HG03103 (cell line): ENCODE results near the gene LAMP1.
"Not testable (repeated sequence)": the region's sequence is repeated elsewhere in the genome, so short reads cannot be mapped to it uniquely, and the experiment has no call there.

Experiments
- ATAC-seq: cut with Tn5 transposase; IDR thresholded peaks from one replicate; pipeline ENCODE4 v1.9.1; 2021; ENCODE audit warnings: low read depth; ENCODE audit not compliant: unreplicated experiment

The LAMP1 gene

GRCh38 chr13:113324398-113324797 is 27.4 kb downstream of the LAMP1 start:
- no peak for ATAC-seq

DNA sequence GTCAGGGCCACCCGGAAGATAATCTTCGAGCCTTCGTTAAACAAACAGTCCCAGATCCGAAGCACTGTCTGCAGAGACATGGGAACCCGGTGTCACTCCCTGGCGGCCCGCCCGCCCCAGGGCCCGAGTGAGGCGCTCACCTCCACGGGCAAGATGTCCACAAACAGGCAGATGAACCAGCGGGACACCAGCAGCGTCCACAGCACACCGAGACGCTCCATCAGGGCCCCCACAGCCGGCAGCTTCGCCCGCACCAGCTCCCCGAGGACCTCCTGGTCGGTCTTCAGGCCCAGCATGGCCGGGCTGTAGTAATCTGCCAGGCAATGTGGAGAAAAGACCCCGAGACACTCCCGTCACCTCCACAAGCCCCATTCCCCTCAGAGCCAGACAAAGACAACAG is 28.7 kb downstream of the LAMP1 start:
- no peak for ATAC-seq

- ATAC-seq, result no peak
Observed at GRCh38 chr13:113327391-113327765, 30.3 kb downstream of the LAMP1 start.

- no peak for ATAC-seq
Observed at GRCh38 chr13:113327766-113328471, 30.9 kb downstream of the LAMP1 start.

DNA sequence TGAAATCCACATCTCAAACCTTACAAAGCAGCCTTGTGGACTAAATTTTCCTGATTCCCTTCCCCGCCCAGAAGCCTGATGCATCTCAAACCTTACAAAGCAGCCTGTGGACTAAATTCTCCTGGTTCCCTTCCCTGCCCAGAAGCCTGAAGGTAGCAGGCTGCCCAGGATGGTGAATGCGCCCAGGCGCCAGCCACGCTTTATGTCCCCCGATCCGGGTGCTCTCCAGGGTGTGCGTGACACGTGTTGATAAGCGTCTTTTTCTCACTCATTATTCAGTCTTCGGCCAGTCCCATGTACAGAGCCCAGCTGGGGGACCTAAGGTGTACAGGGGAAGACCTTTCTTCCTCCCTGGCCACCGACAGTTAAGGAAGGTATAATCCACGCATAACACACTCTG is 31.8 kb downstream of the LAMP1 start:
- no peak for ATAC-seq

GRCh38 chr13:113329656-113330312 is 32.7 kb downstream of the LAMP1 start:
- no peak for ATAC-seq

- ATAC-seq, result no peak
Observed at GRCh38 chr13:113332615-113333014, 35.6 kb downstream of the LAMP1 start.

- ATAC-seq, result no peak
Observed at GRCh38 chr13:113333076-113333475, 36.0 kb downstream of the LAMP1 start.

DNA sequence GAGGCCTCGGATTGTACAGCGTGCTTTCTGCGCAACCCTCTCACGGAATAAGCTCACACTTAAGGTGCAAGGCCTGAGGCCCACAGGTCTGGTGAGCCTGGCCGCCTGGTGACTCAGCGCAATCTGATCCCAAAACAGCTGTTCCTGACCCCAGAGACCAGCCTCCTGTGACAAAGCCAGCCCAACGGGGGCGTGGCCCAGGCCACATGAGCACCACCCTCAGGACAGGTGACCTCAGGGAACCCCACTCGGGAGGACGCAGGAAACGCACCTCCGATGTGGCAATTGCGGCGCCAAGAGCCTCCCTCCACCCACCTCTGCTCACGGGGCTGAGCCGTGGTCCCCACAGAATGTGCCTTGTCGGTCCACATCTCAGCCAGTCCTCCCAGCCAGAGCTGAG is 40.5 kb downstream of the LAMP1 start:
- ATAC-seq, result no peak

DNA sequence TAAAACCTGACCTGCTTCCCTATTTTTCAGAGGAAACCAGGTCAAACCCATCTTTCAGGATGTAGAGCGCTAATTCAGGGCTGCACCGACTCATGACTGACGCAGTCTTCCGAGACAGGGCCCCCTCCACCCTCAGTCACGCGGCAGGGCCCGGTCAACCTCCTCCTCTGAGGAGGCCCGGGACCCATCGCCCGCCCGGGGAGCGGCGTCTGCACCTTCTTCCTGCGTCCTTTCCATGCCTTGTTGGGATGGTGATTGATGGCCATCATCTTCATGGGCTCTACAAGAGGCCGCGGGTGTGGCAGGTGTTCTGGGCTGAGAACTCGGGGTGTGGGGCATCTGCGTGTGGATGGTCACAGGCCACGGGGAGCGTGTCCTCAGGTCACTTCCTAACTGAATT is 40.9 kb downstream of the LAMP1 start:
- no peak for ATAC-seq

DNA sequence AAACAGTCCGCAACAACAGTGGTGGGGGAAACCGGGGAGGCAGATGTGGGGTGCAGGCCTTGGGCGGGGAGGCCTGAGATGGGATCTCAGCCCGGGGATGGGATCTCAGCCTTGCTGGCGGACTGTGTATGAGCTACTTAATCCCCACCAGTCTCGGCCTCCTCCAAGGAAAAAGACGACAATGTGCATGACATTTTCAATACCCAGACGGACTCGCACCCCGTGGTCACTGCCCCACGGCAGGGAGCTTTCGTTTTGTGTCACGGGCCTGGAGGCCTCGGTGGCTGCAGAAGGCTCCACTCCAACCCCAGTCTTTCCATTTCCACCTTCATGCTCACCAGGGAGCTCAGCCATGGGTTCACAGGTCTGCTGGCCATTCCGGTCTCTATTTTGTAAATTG is 41.4 kb downstream of the LAMP1 start:
- ATAC-seq, result no peak

- ATAC-seq, result no peak
Observed at GRCh38 chr13:113342820-113343691, 46.0 kb downstream of the LAMP1 start.

DNA sequence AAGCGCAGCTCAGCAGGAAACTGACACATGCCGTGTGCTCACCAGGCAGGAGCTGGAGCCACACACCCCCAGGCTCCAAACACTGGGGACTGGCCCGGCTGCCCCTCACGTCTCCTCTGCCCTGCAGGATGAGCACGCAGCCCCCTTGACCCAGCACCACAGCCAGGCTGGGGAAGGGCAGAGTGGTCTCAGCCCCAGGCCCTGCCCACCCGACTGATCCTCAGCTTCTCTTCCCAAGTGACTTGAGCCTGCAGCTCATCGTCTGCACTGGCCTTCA is 46.6 kb downstream of the LAMP1 start:
- ATAC-seq, result no peak

- ATAC-seq, result no peak
Observed at GRCh38 chr13:113345486-113345885, 48.4 kb downstream of the LAMP1 start.

DNA sequence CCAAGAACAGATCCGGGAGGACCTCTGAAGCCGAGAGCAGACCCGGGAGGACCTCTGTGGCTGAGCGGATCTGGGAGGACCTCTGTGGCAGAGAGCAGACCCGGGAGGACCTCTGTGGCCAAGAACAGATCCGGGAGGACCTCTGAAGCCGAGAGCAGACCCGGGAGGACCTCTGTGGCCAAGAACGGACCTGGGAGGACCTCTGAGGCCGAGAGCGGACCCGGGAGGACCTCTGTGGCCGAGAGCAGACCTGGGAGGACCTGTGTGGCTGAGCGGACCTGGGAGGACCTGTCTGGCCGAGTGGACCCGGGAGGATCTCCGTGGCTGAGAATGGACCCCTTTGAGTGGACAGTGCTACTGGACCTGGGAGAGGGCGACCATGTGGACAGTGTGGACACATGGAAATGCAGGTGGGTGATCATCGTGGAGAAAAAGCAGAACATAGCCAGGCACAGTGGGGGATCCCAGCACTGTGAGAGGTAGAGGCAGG is 50.7 kb downstream of the LAMP1 start:
- ATAC-seq, result not testable (repeated sequence)

- no peak for ATAC-seq
Observed at GRCh38 chr13:113348591-113348990, 51.6 kb downstream of the LAMP1 start.

GRCh38 chr13:113349050-113349449 is 52.0 kb downstream of the LAMP1 start:
- ATAC-seq, result no peak

DNA sequence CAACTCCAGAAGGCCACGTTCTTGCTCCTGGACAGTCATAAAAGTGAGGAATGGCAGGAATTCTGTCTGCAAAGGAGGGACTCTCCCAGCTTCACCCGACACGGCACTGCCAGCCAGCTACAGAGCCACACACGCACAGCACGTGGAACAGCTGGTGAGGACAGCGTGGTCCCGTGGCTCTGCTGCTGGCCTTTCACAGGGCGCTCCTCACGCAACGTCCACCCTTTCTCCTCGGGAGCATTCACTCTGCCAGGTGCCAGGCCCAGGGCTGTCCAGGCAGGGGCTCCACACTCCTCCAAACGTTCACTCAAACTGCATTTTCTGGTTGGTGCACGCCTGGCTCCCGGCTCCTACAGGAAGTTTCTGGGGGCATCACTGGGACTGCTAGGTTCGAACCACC is 52.5 kb downstream of the LAMP1 start:
- ATAC-seq, result no peak

- no peak for ATAC-seq
Observed at GRCh38 chr13:113350065-113350937, 53.3 kb downstream of the LAMP1 start.

DNA sequence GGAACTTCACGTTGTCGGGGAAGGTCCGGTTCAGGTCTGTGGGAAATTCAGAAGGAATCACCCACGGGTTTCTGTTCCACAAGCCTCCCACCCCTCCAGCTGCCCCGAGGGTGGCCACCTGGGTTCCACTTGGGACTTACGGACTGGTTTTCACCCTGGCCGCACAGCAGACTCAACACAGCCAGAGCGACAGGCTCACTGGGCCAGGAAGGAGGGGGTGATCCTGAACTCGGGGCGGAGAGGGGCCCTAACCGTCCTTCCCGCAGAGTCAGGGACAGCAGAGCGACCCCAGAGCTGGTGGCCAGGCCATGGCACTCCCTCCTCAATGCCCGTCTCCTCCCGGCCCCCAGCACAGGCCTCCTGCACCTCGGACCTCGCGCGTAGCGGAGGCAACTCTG is 53.9 kb downstream of the LAMP1 start:
- ATAC-seq, result no peak
